Esophagus (tissue), 2 donors: ENCODE measurements around the gene NTNG1. TPM values are rescaled to one million over a fixed set of nuclear protein-coding genes. Genes with fewer than 3 reads are reported as not detected.

Experiments used
- H3K27ac ChIP-seq, 2 donors: one replicate each; pipeline ENCODE4 v1.5.1; 2013; ENCODE audit warnings: low read depth in 2 of 2, mild to moderate bottlenecking in 2 of 2, inconsistent platforms in 1 of 2, low read length in 1 of 2, moderate library complexity in 1 of 2
- H3K27me3 ChIP-seq, 2 donors: one replicate each; pipeline ENCODE4 v1.6.1; 2013; ENCODE audit warnings: low read length in 2 of 2, control low read depth in 1 of 2, mild to moderate bottlenecking in 1 of 2; ENCODE audit not compliant: insufficient read depth in 2 of 2, control insufficient read depth in 1 of 2
- H3K36me3 ChIP-seq, 2 donors: one replicate each; pipeline ENCODE4 v1.6.1; 2013; ENCODE audit warnings: low read length in 1 of 2; ENCODE audit not compliant: control insufficient read depth in 2 of 2, insufficient read depth in 2 of 2
- H3K4me1 ChIP-seq, 2 donors: one replicate each; pipeline ENCODE4 v1.6.1; 2013; ENCODE audit warnings: low read length in 1 of 2; ENCODE audit not compliant: control insufficient read depth in 2 of 2, insufficient read depth in 2 of 2
- H3K4me3 ChIP-seq, 2 donors: one replicate each; pipeline ENCODE4 v1.5.1; 2013; ENCODE audit warnings: low read length in 2 of 2, mild to moderate bottlenecking in 2 of 2, low read depth in 1 of 2, moderate library complexity in 1 of 2
- H3K9me3 ChIP-seq, 2 donors: one replicate each; pipeline ENCODE4 v1.6.1; 2013; ENCODE audit warnings: mild to moderate bottlenecking in 2 of 2, low read depth in 1 of 2, low read length in 1 of 2, moderate library complexity in 1 of 2; ENCODE audit not compliant: control insufficient read depth in 2 of 2, insufficient read depth in 1 of 2
- WGBS, 2 donors: extraction: QIAGEN DNeasy Blood & Tissue Kit; methylation state at CpG; one replicate each; pipeline ENCODE4 v1.1.7; 2013; 5-methylcytosine and 5-hydroxymethylcytosine counted together
- polyA plus RNA-seq, 2 donors: library from polyadenylated mRNA; stranded (reverse); fragments of 200-250 nt; gene quantifications; one replicate each; pipeline ENCODE4 v1.2.3, GENCODE V29; 2013
- donor health status: healthy with polysubstance abuse.
- donor health status: Bipolar disorder and iron deficiency.

NTNG1 gene
- polyA plus RNA-seq, 2 donors, result 0.05 TPM; not detected in 1

DNA sequence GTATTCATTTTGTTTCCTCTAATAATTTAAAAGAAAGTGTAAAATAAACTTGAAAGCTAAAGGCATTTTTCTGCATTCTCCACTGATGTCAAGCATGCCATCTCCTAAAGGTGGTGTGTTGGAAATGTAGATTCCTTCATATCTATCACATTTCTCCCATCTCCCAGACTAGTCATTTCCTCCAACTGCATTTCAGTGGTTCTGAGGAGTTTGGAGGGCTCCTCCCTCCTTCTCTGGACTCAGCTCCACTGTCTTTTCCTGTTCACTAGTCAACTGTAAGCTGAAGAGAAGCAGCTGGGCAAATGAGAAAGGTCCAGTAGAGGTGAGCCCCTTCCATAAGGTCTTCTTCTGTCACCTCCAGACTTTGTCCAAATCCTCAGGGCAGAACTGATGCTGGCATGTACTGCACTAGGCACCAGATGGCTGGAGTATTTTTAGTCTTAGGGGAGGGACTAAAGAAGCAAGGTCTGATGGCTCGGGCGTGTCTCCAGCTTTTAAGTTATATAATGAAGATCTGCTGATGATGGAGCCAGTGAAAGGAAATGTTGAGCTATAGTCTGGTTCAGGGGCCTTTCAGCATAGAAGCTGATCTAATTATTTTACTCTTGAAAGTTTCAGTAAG, 186.1 kb downstream of the NTNG1 start:
- Histone ChIP-seq H3K36me3 (no peaks in the 10 kb centered on the region), H3K9me3 (no peaks in the 10 kb centered on the region), H3K27ac (no peak overlapping the region), H3K27me3 (no peaks in the 10 kb centered on the region), H3K4me3 (no peak overlapping the region), H3K4me1 (no peaks in the 10 kb centered on the region)
- 58 to 67% methylated on average over 2 of the region's 2 CpGs for WGBS, 2 donors

DNA sequence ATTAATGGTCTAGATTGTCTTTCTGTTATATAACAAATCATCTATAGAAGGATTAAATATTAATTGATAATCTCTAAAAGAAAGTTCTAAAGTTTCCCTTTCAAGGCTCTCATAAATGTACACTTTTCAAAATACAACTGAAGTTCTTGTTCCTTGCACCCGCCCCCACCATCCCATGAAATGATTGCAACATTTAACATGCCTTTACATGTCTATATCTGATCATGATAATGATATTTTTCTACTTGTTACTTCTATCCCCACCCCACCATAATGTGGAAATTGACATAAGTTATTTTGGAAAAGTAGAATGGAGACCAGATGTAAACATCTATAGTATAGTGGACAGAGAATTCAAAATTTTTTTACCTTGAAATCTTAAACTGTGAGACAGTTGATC, 186.6 kb downstream of the NTNG1 start:
- Histone ChIP-seq H3K4me3 (no peak overlapping the region), H3K4me1 (no peaks in the 10 kb centered on the region), H3K27ac (no peak overlapping the region), H3K27me3 (no peaks in the 10 kb centered on the region), H3K9me3 (no peaks in the 10 kb centered on the region), H3K36me3 (no peaks in the 10 kb centered on the region)
- WGBS, 2 donors, result 57 to 73% methylated on average over 1 of the region's 1 CpG

DNA sequence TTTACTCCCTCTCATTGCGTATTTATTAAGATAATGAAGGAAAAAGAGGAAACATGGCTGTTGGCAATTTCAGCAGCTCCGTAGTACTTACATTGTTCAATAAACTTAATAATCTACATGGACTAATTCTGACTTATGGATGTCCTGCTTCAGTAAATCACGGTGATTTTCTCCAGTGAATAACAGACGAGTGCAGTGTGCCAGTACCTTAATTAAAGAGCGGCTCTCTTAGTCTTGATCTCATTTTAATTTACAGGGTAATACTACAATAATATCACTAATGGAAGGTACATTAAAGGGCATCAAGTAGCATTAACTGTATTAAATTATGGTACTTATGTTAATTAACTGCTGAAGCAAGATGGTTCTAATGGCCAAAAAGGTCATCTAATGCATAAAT, 187.2 kb downstream of the NTNG1 start:
- H3K4me3 ChIP-seq, result no peak overlapping the region
- H3K9me3 ChIP-seq, result no peaks in the 10 kb centered on the region

DNA sequence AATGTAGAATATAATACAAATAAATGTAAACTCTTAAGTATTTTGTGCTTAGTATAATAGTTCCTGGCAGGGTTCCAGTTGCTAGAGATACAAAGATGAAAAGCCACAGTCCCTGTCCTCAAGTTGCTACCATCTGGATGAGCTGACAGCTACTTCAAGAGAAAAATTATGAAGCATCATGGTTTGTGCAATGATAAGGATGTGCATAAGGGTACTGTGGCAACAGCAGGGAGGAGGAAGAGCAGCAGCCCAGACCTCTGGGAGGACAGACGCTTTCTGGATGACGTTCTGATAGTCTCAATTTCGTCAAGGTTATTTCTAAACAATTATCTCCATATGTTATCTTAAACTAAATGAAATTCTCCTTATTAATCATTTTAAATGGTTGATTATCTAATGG, 198.9 kb downstream of the NTNG1 start:
- 81 to 84% methylated on average over 3 of the region's 3 CpGs for WGBS, 2 donors
- Histone ChIP-seq H3K27ac (no peak overlapping the region), H3K4me1 (no peaks in the 10 kb centered on the region), H3K36me3 (no peaks in the 10 kb centered on the region), H3K27me3 (no peaks in the 10 kb centered on the region), H3K4me3 (no peak overlapping the region), H3K9me3 (no peaks in the 10 kb centered on the region)

More for the DNA sequence above, 187.2 kb downstream of the NTNG1 start:
- no peaks in the 10 kb centered on the region for H3K36me3 ChIP-seq
- H3K4me1 ChIP-seq, result no peaks in the 10 kb centered on the region
- no peak overlapping the region for H3K27ac ChIP-seq
- no peaks in the 10 kb centered on the region for H3K27me3 ChIP-seq
- WGBS, 2 donors, result 86 to 90% methylated on average over 5 of the region's 5 CpGs

DNA sequence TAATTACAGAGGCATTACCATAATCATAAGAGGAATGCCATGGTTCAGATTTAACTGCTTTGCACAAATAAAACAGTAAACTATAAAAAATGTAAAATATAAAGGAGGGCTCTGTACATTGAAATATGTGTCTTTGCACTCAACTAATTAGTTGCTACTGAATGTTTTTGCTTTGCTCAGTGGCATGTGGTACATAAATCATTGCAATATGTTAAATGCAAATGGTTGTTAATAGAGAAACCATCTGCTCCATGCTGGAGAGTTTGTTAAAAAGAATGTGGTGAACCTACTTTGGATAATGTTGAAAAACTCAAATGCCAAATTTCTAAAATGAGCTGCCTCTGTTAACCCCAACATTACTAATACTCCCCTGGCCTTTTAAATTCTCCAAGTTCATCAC, 201.5 kb downstream of the NTNG1 start:
- Histone ChIP-seq H3K36me3 (no peaks in the 10 kb centered on the region), H3K9me3 (no peaks in the 10 kb centered on the region), H3K27me3 (no peaks in the 10 kb centered on the region), H3K4me3 (no peak overlapping the region), H3K4me1 (no peaks in the 10 kb centered on the region), H3K27ac (no peak overlapping the region)

DNA sequence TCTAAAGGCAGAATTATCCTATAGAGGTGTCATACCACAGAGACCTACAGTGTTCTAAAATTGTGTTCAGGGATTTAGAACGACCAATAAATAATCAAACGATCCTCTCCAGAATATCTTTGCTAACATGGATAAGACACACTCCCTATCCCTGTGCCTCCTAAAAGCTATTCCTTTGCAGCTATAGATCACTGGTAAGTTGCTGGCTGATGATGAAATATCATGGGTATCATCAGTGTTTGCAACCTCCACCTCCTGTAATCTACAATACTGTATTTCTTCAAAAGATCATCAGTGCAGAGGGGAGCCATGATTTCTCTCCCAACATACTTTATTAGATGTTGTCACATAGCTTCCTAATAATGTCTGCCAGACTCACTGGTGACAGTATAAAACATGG, 201.9 kb downstream of the NTNG1 start:
- no peak overlapping the region for H3K4me3 ChIP-seq
- no peak overlapping the region for H3K27ac ChIP-seq
- no peaks in the 10 kb centered on the region for H3K9me3 ChIP-seq
- H3K4me1 ChIP-seq, result no peaks in the 10 kb centered on the region
- no peaks in the 10 kb centered on the region for H3K27me3 ChIP-seq
- 88 to 97% methylated on average over 2 of the region's 2 CpGs for WGBS, 2 donors
- no peaks in the 10 kb centered on the region for H3K36me3 ChIP-seq

DNA sequence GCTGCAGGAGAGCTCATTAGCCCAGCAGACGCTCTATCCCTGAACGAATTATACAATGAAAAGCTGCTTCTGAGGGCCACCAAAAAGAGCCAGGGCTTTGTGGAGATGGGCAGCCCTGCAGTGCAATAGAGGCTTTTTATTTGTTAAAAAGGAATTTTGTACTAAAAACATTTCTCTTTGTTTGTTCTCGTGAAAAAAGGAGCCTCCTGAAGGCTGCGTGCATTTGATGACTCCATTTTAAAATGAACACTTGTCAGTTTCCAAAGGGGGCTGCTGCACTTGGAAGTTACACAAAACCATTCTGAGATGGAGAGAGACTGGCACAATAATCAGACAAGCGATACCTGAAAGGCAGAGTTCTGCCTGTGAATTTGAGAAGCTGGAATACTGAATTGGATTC, 202.8 kb downstream of the NTNG1 start:
- Histone ChIP-seq H3K27ac (no peak overlapping the region), H3K9me3 (no peaks in the 10 kb centered on the region), H3K4me3 (no peak overlapping the region), H3K27me3 (no peaks in the 10 kb centered on the region), H3K4me1 (no peaks in the 10 kb centered on the region), H3K36me3 (no peaks in the 10 kb centered on the region)
- WGBS, 2 donors, result 89 to 93% methylated on average over 5 of the region's 5 CpGs

DNA sequence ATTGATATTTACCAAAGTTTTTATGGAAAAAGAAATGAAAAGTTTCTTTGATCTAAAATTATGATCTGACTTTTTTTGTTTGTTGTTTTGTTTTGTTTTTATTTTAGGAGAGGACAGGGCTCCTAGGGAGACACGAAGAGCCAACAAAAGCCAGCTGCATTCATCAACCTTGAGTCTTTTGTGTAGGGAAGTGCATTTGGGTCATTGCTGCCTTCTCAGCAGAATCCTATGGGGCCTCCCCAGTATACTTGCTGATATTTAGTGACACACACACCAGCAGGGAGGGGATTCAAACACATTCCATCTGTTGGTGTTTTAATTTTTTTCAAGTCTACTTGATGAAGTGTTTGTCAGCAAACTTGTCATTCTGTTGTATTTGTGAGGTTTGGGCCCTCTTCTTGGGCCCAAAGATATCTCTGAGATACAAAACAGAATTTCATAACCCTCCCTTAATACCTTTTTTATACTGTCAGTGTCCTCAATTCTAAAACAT, 203.5 kb downstream of the NTNG1 start:
- Histone ChIP-seq H3K27me3 (no peaks in the 10 kb centered on the region), H3K27ac (no peak overlapping the region), H3K9me3 (no peaks in the 10 kb centered on the region), H3K36me3 (no peaks in the 10 kb centered on the region), H3K4me3 (no peak overlapping the region), H3K4me1 (no peaks in the 10 kb centered on the region)
- 46 to 61% methylated on average over 1 of the region's 1 CpG for WGBS, 2 donors

DNA sequence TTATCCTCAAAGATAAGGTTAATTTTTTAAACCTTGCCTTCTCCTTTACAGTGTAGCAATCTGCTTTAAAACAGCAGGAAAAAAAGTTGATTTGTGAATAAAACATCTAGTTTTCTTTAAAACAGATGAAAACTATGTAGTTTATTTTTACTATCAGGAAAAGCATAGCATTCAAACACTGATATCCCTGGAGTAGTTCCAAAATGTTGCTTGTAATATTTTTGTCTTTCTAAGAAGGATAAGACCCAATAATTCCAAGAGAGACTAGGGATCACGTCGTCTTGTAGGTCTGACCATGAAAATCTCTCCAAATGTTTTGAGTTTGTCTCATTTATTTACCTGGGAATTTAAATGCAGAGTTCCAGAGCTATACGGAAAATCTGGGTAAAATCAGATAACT, 204.0 kb downstream of the NTNG1 start:
- WGBS, 2 donors, result 50 to 65% methylated on average over 3 of the region's 3 CpGs
- Histone ChIP-seq H3K36me3 (no peaks in the 10 kb centered on the region), H3K9me3 (no peaks in the 10 kb centered on the region), H3K27me3 (no peaks in the 10 kb centered on the region), H3K27ac (no peak overlapping the region), H3K4me1 (no peaks in the 10 kb centered on the region), H3K4me3 (no peak overlapping the region)

DNA sequence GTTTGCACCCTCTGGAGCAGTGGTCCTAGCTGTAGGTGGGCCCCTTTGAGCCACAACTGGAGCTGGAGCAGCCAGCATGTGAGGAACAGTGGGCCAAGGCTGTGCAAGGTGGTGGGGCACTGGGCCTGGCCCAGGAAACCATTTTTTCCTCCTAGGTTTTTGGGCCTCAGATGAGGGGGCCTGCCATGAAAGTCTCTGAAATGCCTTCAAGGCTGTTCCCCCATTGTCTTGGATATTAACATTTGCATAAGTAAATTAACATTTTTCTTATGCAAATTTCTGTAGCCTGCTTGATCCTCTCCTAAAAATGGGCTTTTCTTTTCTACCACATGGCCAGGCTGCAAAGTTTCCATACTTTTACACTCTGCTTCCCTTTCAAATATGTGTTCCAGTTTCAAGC, 212.0 kb downstream of the NTNG1 start:
- Histone ChIP-seq H3K27me3 (no peaks in the 10 kb centered on the region), H3K4me3 (no peak overlapping the region), H3K27ac (no peak overlapping the region), H3K4me1 (no peaks in the 10 kb centered on the region), H3K9me3 (no peaks in the 10 kb centered on the region), H3K36me3 (no peaks in the 10 kb centered on the region)
